Motor neuron (in vitro differentiated cells): Measurements from ENCODE around the gene FAM83D. TPM values are rescaled to one million over a fixed set of nuclear protein-coding genes. Genes with fewer than 3 reads are reported as not detected.

Experiments
- ATAC-seq, 8 experiments: fragments of 200-7000 bp; cut with Tn5 transposase; replicated peaks in 6 of 8; 2 replicates each; pipeline ENCODE4 v1.8.0; 2021; ENCODE audit warnings: mild to moderate bottlenecking in 8 of 8, moderate library complexity in 8 of 8
- H3K27ac ChIP-seq, 2 donors: fragments of 250-450 bp; sonication (Bioruptor Pico); 2 replicates each; pipeline ENCODE4 v1.9.0; 2021; ENCODE audit warnings: antibody characterized with exemption in 2 of 2, mild to moderate bottlenecking in 2 of 2, moderate library complexity in 1 of 2
- H3K4me1 ChIP-seq, 2 donors: fragments of 250-450 bp; sonication (Bioruptor Pico); replicated peaks in 1 of 2; 2 replicates each; pipeline ENCODE4 v1.6.1; 2021; ENCODE audit warnings: antibody characterized with exemption in 2 of 2, mild to moderate bottlenecking in 2 of 2, moderate library complexity in 1 of 2
- H3K4me3 ChIP-seq, 5 donors: fragments of 250-450 bp; sonication (Bioruptor Pico); 2 replicates each; pipeline ENCODE4 v1.9.0; 2021; ENCODE audit warnings: antibody characterized with exemption in 5 of 5, mild to moderate bottlenecking in 5 of 5, moderate library complexity in 4 of 5
- WGBS, 10 experiments: fragments of 450-650 bp; shearing (Covaris generic); methylation state at CpG; one replicate each; pipeline ENCODE4 v1.0.0; 2022; 5-methylcytosine and 5-hydroxymethylcytosine counted together
- in situ Hi-C, 9 experiments: fragments of 400-800 bp; cut with MboI; loops; one replicate each; pipeline ENCODE4 v1.15.0; 2021; ENCODE audit warnings: low sequenced_read_pairs in 9 of 9, low pct_unique_long_range_greater_than_20kb in 2 of 9; ENCODE audit not compliant: unreplicated experiment in 9 of 9
- total RNA-seq, 8 experiments: library from RNA; unstranded; fragments of 300-600 nt; gene quantifications; 2 replicates each; pipeline versions ENCODE4 v1.2.3 to v1.2.4, GENCODE V29; 2022

FAM83D gene
- total RNA-seq, 8 experiments from 2014 or later: 0.86 to 22.0 (median 3.3) TPM

DNA sequence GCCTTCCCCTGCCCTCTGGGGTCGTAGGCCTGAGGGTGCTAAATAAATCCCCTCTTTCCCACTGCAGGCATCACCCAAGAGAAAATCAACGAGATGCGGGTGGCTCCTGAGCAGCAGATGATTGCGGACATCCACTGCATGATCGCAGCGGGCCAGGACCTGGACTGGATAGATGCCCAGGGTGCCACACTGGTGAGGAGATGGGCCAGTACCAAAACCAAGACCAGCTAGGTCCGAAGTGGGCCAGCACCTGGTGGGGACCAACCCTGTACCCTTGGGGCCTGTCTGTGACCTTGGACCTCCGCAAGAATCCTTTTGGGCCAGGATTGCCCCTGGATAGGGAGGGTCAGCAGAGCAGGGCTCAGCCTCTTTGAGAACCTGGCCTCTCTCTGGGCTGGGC lies 23.6 kb upstream of the FAM83D start:
- WGBS, 10 experiments: 17 to 94% (median 71%) methylated on average over 1 to 7 of the region's 8 CpGs; no CpG with 5 or more reads in 5 of the 10 experiments
- Histone ChIP-seq H3K4me1 (peaks cover 8 to 14% of the 10 kb centered on the region in 2 donors), H3K27ac (no peak overlapping the region), H3K4me3 (no peak overlapping the region)
- no peak for ATAC-seq
- in situ Hi-C loops: loop anchor here in 1 of 9 experiments (25.0 kb wide), 1 partner anchor 135 kb away; no protein-coding TSS in a partner anchor

- in situ Hi-C loops: loop anchor here in 1 of 9 experiments (25.0 kb wide), 1 partner anchor 134 kb away; no protein-coding TSS in a partner anchor
- no peak overlapping the region for H3K4me3 ChIP-seq
- ATAC-seq: no peak
- 14 to 65% (median 46%) methylated on average over 1 to 5 of the region's 5 CpGs; no CpG with 5 or more reads in 5 of the 10 experiments for WGBS, 10 experiments
- H3K27ac ChIP-seq: no peak overlapping the region
- H3K4me1 ChIP-seq: peaks cover 8 to 14% of the 10 kb centered on the region in 2 donors
These were observed 22.9 kb upstream of the FAM83D start for GRCh38 chr20:38903335-38903734.

DNA sequence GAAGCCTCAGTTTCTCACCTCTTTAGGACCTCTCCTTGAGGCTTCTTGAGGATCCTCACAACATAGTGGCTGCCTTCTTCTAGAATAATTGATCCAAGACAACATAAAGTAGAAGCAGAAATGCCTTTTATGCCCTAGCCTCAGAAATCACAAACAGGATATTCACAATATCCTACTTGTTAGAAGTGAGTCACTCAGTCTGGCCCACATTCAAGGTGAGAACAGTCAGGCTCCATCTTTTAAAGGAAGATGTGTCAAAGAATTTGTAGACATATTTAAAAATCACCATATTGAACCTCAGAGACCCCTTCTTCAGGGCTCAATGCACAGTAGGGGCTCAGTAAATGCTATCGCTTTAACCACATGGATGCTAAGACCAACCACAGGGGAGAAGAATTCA lies 20.8 kb upstream of the FAM83D start:
- no peak overlapping the region for H3K4me3 ChIP-seq
- no peak overlapping the region for H3K27ac ChIP-seq
- in situ Hi-C loops: loop anchor here in 1 of 9 experiments (25.0 kb wide), 1 partner anchor 132 kb away; no protein-coding TSS in a partner anchor
- peaks cover 6 to 11% of the 10 kb centered on the region in 2 donors for H3K4me1 ChIP-seq
- 8 to 92% (median 50%) methylated on average over 1 of the region's 1 CpG; no CpG with 5 or more reads in 5 of the 10 experiments for WGBS, 10 experiments
- no peak for ATAC-seq

GRCh38 chr20:38907918-38908677 lies 18.1 kb upstream of the FAM83D start:
- no peak overlapping the region for H3K27ac ChIP-seq
- 40 to 100% (median 88%) methylated on average over 1 to 7 of the region's 13 CpGs; no CpG with 5 or more reads in 4 of the 10 experiments for WGBS, 10 experiments
- no peak overlapping the region for H3K4me3 ChIP-seq
- no peaks in the 10 kb centered on the region for H3K4me1 ChIP-seq
- in situ Hi-C loops: loop anchor here in 1 of 9 experiments (25.0 kb wide), 1 partner anchor 129 kb away; no protein-coding TSS in a partner anchor
- no peak for ATAC-seq

DNA sequence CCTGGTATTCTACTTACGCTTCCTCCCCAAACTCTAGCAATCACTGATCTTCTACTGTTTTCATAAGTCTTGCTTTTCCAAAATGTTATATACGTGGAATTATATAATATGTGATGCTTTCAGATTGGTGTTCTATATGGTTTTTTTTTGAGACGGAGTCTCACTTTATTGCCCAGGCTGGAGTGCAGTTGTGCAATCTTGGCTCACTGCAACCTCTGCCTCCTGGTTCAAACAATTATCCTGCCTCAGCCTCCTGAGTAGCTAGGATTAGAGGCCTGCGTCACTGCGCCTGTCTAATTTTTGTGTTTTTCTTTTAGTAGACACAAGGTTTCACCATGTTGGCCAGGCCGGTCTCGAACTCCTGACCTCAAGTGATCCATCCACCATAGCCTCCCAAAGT lies 10.9 kb upstream of the FAM83D start:
- Histone ChIP-seq H3K4me3 (no peak overlapping the region), H3K4me1 (no peaks in the 10 kb centered on the region), H3K27ac (no peak overlapping the region)
- ATAC-seq: no peak
- in situ Hi-C loops: loop anchor here in 1 of 9 experiments (25.0 kb wide), 1 partner anchor 122 kb away; no protein-coding TSS in a partner anchor
- WGBS, 10 experiments: 67 to 100% (median 87%) methylated on average over 2 to 7 of the region's 7 CpGs; no CpG with 5 or more reads in 2 of the 10 experiments

- in situ Hi-C loops: loop anchor here in 1 of 9 experiments (25.0 kb wide), 1 partner anchor 120 kb away; no protein-coding TSS in a partner anchor
- no peak overlapping the region for H3K27ac ChIP-seq
- H3K4me3 ChIP-seq: no peak overlapping the region
- WGBS, 10 experiments: 20 to 100% (median 91%) methylated on average over 1 to 4 of the region's 4 CpGs; no CpG with 5 or more reads in 5 of the 10 experiments
- ATAC-seq: no peak
- no peaks in the 10 kb centered on the region for H3K4me1 ChIP-seq
These were observed 8.6 kb upstream of the FAM83D start for GRCh38 chr20:38917657-38918056.

GRCh38 chr20:38918172-38918571 lies 8.0 kb upstream of the FAM83D start:
- 54 to 100% (median 95%) methylated on average over 1 to 8 of the region's 19 CpGs; no CpG with 5 or more reads in 4 of the 10 experiments for WGBS, 10 experiments

DNA sequence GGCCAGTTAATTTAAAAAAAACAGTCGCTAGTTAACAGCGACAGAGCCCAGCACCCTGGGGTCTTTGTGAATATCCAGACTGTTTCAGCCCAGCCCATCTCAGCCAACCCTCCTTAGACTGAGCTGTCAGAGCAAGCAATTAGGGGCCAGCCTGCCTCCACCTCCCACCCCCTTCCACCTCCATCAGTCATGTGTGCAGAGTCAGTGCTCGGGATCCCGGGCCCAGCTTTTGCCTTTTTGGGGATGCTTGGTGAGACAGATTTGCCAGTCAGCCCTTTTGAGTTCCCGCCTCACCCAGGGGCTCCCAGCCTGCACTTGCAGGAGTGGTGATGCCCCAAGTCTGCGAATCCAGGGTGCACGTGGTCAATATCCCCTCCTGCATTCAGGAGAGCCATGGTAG lies 6.5 kb upstream of the FAM83D start:
- in situ Hi-C loops: loop anchor here in 1 of 9 experiments (25.0 kb wide), 1 partner anchor 118 kb away; no protein-coding TSS in a partner anchor
- H3K27ac ChIP-seq: no peak overlapping the region

More at GRCh38 chr20:38918172-38918571, 8.0 kb upstream of the FAM83D start:
- in situ Hi-C loops: loop anchor here in 1 of 9 experiments (25.0 kb wide), 1 partner anchor 119 kb away; no protein-coding TSS in a partner anchor
- Histone ChIP-seq H3K27ac (no peak overlapping the region), H3K4me3 (no peak overlapping the region), H3K4me1 (no peaks in the 10 kb centered on the region)
- ATAC-seq: no peak

DNA sequence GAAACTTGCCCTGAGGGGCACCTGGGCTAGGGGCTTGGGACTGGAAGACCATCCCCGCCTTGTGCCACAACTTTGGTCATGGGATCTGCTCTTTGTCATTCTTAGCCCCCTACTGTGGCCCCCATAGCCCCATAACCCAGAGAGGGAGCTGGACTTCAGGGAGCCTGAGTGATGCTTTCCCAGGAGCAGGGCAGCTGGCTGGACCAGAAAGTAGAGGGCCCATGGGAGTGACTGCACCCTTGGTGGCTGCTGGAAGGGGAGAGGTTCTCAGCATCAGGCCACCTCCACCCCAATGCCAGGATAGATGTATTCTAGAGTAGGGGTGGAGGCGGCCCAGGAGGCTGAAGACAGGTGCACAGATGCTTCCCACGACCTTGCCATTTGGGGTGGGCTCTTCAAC lies 5.8 kb upstream of the FAM83D start:
- no peak overlapping the region for H3K27ac ChIP-seq
- ATAC-seq: no peak
- 20 to 100% (median 86%) methylated on average over 1 to 2 of the region's 3 CpGs; no CpG with 5 or more reads in 6 of the 10 experiments for WGBS, 10 experiments
- in situ Hi-C loops: loop anchor here in 1 of 9 experiments (25.0 kb wide), 1 partner anchor 117 kb away; no protein-coding TSS in a partner anchor
- no peak overlapping the region for H3K4me3 ChIP-seq
- no peaks in the 10 kb centered on the region for H3K4me1 ChIP-seq

More for the DNA sequence above, 6.5 kb upstream of the FAM83D start:
- H3K4me3 ChIP-seq: no peak overlapping the region
- no peak for ATAC-seq
- WGBS, 10 experiments: 0 to 57% (median 20%) methylated on average over 1 to 3 of the region's 7 CpGs; no CpG with 5 or more reads in 3 of the 10 experiments
- H3K4me1 ChIP-seq: no peaks in the 10 kb centered on the region

- H3K27ac ChIP-seq: no peak overlapping the region
- in situ Hi-C loops: loop anchor here in 1 of 9 experiments (25.0 kb wide), 1 partner anchor 116 kb away; no protein-coding TSS in a partner anchor
- ATAC-seq: no peak
- H3K4me1 ChIP-seq: no peaks in the 10 kb centered on the region
- 7 to 100% (median 85%) methylated on average over 1 to 6 of the region's 9 CpGs; no CpG with 5 or more reads in 3 of the 10 experiments for WGBS, 10 experiments
- no peak overlapping the region for H3K4me3 ChIP-seq
These were observed 5.4 kb upstream of the FAM83D start for GRCh38 chr20:38920851-38921250.

GRCh38 chr20:38924718-38925117 lies 1.5 kb upstream of the FAM83D start:
- no peak for ATAC-seq
- WGBS, 10 experiments: 67 to 100% (median 100%) methylated on average over 1 to 2 of the region's 2 CpGs; no CpG with 5 or more reads in 3 of the 10 experiments
- Histone ChIP-seq H3K4me3 (no peak overlapping the region), H3K27ac (no peak overlapping the region), H3K4me1 (no peaks in the 10 kb centered on the region)
- in situ Hi-C loops: loop anchor here in 1 of 9 experiments (25.0 kb wide), 1 partner anchor 113 kb away; no protein-coding TSS in a partner anchor

DNA sequence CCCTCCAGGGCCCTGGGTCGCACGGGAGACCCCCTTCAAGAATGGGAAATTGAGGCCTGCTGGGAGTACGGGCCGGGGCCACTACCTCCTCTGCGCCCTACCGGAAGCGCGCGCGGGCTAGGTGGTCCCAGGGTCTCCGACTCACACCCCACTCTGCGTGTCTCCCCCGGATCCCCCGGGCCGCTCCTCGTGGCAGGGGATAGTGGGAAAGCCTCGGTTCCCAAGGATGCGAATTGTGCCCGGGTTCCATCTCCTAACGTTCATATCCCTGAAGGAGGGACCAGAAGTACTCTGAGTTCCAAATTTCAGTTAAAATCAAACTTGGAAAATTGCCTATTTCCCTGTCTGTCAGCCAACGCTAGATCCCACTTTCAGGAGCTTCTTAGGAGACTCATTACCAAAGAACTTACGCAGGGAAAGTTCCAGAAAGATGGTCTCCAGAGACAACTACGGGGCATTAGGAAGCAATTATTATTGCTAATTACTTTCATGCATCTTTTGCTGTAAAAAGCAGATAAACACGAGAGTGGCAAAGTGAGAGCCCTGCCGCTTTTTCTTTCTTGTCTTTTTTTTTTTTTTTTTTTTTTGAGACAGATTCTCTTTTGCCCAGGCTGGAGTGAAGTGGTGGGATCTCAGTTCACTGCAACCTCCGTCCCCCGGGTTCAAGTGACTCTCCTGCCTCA lies 858 bp downstream of the FAM83D start:
- no peak overlapping the region for H3K27ac ChIP-seq
- in situ Hi-C loops: no loop called here
- WGBS, 10 experiments: 0 to 37% (median 14%) methylated on average over 2 to 15 of the region's 27 CpGs
- H3K4me1 ChIP-seq: no peaks in the 10 kb centered on the region
- H3K4me3 ChIP-seq: peak overlapping the region; percentile 44 to 60 (median 56)
- no peak for ATAC-seq
